HG03280 (cell line): ENCODE results near the gene FBXW2.

Source experiments
- ATAC-seq: cut with Tn5 transposase; IDR thresholded peaks from one replicate; pipeline ENCODE4 v1.9.1; 2021; ENCODE audit warnings: mild to moderate bottlenecking, moderate library complexity; ENCODE audit not compliant: unreplicated experiment

Gene FBXW2

GRCh38 chr9:120780367-120780766 is 12.8 kb downstream of the FBXW2 start:
- no peak for ATAC-seq

GRCh38 chr9:120779227-120779626 is 14.0 kb downstream of the FBXW2 start:
- ATAC-seq, result no peak

- no peak for ATAC-seq
Observed at GRCh38 chr9:120778758-120779157, 14.5 kb downstream of the FBXW2 start.

GRCh38 chr9:120777229-120777628 is 16.0 kb downstream of the FBXW2 start:
- ATAC-seq, result no peak

GRCh38 chr9:120776788-120777187 is 16.4 kb downstream of the FBXW2 start:
- no peak for ATAC-seq

- no peak for ATAC-seq
Observed at GRCh38 chr9:120775859-120776258, 17.4 kb downstream of the FBXW2 start.

GRCh38 chr9:120774719-120775118 is 18.5 kb downstream of the FBXW2 start:
- no peak for ATAC-seq

- ATAC-seq, result no peak
Observed at GRCh38 chr9:120773256-120773655, 20.0 kb downstream of the FBXW2 start.

- no peak for ATAC-seq
Observed at GRCh38 chr9:120770931-120771330, 22.3 kb downstream of the FBXW2 start.

GRCh38 chr9:120768886-120769285 is 24.3 kb downstream of the FBXW2 start:
- no peak for ATAC-seq

- ATAC-seq, result no peak
Observed at GRCh38 chr9:120768247-120768646, 25.0 kb downstream of the FBXW2 start.

- no peak for ATAC-seq
Observed at GRCh38 chr9:120767451-120767850, 25.8 kb downstream of the FBXW2 start.

GRCh38 chr9:120765910-120766425 is 27.2 kb downstream of the FBXW2 start:
- ATAC-seq, result no peak

GRCh38 chr9:120764476-120764875 is 28.7 kb downstream of the FBXW2 start:
- no peak for ATAC-seq

GRCh38 chr9:120761006-120761405 is 32.2 kb downstream of the FBXW2 start:
- ATAC-seq, result no peak

- no peak for ATAC-seq
Observed at GRCh38 chr9:120759755-120760400, 33.3 kb downstream of the FBXW2 start.

GRCh38 chr9:120758544-120758943 is 34.7 kb downstream of the FBXW2 start:
- no peak for ATAC-seq

- ATAC-seq, result no peak
Observed at GRCh38 chr9:120757026-120757913, 35.9 kb downstream of the FBXW2 start.

GRCh38 chr9:120756531-120756930 is 36.7 kb downstream of the FBXW2 start:
- no peak for ATAC-seq

GRCh38 chr9:120755810-120756434 is 37.3 kb downstream of the FBXW2 start:
- no peak for ATAC-seq

- peak; percentile 61 for ATAC-seq
Observed at GRCh38 chr9:120755044-120755443, 38.2 kb downstream of the FBXW2 start.

GRCh38 chr9:120750421-120750820 is 42.8 kb downstream of the FBXW2 start:
- ATAC-seq, result no peak
